Endodermal cell (in vitro differentiated cells): Measurements from ENCODE around the gene GTF3C2. TPM values are rescaled to one million over a fixed set of nuclear protein-coding genes. Genes with fewer than 3 reads are reported as not detected.
A peak's percentile ranks its signal among the peaks of the same experiment; 100 is the strongest.

Experiments used
- DNase-seq: peaks from one replicate; pipeline ENCODE4 v3.0.0-alpha.2; 2017
- H3K27ac ChIP-seq: 2 replicates; pipeline ENCODE4 v1.5.1; 2013; ENCODE audit warnings: mild to moderate bottlenecking, low read depth, low read length, moderate library complexity
- H3K27me3 ChIP-seq: 2 replicates; pipeline ENCODE4 v1.6.1; 2013; ENCODE audit warnings: mild to moderate bottlenecking, low read length, moderate library complexity; ENCODE audit not compliant: insufficient read depth, control insufficient read depth, poor library complexity, severe bottlenecking
- H3K36me3 ChIP-seq: 2 replicates; pipeline ENCODE4 v1.7.0; 2013; ENCODE audit warnings: mild to moderate bottlenecking, low read length, moderate library complexity; ENCODE audit not compliant: control insufficient read depth, insufficient read depth
- H3K4me1 ChIP-seq: one replicate; pipeline ENCODE4 v1.7.0; 2013; ENCODE audit warnings: low read length; ENCODE audit not compliant: control insufficient read depth, insufficient read depth
- H3K4me3 ChIP-seq: 2 replicates; pipeline ENCODE4 v1.5.1; 2013; ENCODE audit warnings: mild to moderate bottlenecking, low read length, moderate library complexity
- H3K9ac ChIP-seq: 2 replicates; pipeline ENCODE4 v1.6.1; 2013; ENCODE audit warnings: mild to moderate bottlenecking, low read length, moderate library complexity; ENCODE audit not compliant: poor library complexity, severe bottlenecking; ENCODE audit errors: extremely low read depth
- H3K9me3 ChIP-seq: 2 replicates; pipeline ENCODE4 v1.6.1; 2013; ENCODE audit warnings: mild to moderate bottlenecking, low read length, moderate library complexity; ENCODE audit not compliant: control insufficient read depth
- H3K27ac Mint-ChIP-seq: 2 replicates; pipeline ENCODE4 v1.8.0; 2020; ENCODE audit warnings: mixed read lengths
- H3K27me3 Mint-ChIP-seq: 2 replicates; pipeline ENCODE4 v1.8.0; 2021; ENCODE audit warnings: mild to moderate bottlenecking, mixed read lengths; ENCODE audit not compliant: insufficient read depth
- H3K36me3 Mint-ChIP-seq: 2 replicates; pipeline ENCODE4 v1.8.0; 2020; ENCODE audit warnings: low read depth, mixed read lengths
- H3K4me1 Mint-ChIP-seq: 2 replicates; pipeline ENCODE4 v1.8.0; 2020; ENCODE audit warnings: mixed read lengths
- H3K4me3 Mint-ChIP-seq: 2 replicates; pipeline ENCODE4 v1.8.0; 2020; ENCODE audit warnings: mild to moderate bottlenecking, moderate library complexity, mixed read lengths
- H3K9me3 Mint-ChIP-seq: 2 replicates; pipeline ENCODE4 v1.8.0; 2020; ENCODE audit warnings: mild to moderate bottlenecking, mixed read lengths
- CTCF ChIP-seq: fragments of 200-600 bp; sonication (generic); conservative IDR thresholded peaks from 2 replicates; pipeline ENCODE4 v1.5.0; 2021; ENCODE audit warnings: antibody characterized with exemption, mild to moderate bottlenecking
- WGBS, 2 experiments: methylation state at CpG; one replicate each; pipeline versions ENCODE4 v1.1.5 to v1.1.7; 2013; ENCODE audit warnings: missing lambda C conversion rate in 2 of 2, mixed read lengths in 1 of 2; ENCODE audit not compliant: insufficient coverage in 1 of 2, insufficient read length in 1 of 2; 5-methylcytosine and 5-hydroxymethylcytosine counted together
- total RNA-seq, 2 donors: library from RNA; stranded (reverse); fragmentation: NEBNext Ultra II Directional in 1 of 2; extraction: Animal tissue kit (Norgen Biotek cat#: 25700) in 1 of 2; gene quantifications; 2 replicates in 1 of 2; 3 replicates in 1 of 2; pipeline ENCODE4 v1.2.1, GENCODE V29; 2021

Gene GTF3C2
- total RNA-seq, 2 donors from 2014 or later: 105 to 120 TPM

DNA sequence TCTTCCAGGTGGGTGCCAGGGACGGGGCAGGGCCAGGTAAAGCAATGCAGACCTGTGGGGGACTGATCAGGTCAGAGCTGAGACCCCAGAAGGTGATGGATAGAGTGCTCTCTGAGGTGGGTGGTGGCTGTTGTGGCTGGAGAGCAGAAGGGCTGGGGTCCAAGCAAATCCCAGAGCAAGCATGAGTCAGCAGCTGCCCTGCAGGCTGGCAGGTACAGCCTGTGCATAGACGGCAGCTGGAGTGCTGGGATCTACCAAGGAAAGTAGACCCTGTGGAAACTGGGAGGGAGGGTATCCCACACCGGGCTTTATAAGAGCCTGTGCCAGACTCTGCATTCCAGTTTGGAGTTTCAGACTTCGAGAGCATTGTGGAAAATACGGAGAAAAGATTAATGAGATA lies 73.7 kb downstream of the GTF3C2 start:
- no peak for TF ChIP-seq CTCF
- H3K9ac ChIP-seq: no peak overlapping the region

GRCh38 chr2:27281855-27282559 lies 74.6 kb downstream of the GTF3C2 start, which contains the start of gene TRIM54:
TRIM54 (plus strand) TSS chr2:27282429; CDS start chr2:27282732, 303 bp downstream.
- DNase-seq: peak; percentile 70
- Histone ChIP-seq H3K4me3 (no peak within 1 kb of the TSS), H3K4me1 (peaks cover 16% of the 10 kb centered on the region), H3K9ac (no peak within 1 kb of the TSS), H3K9me3 (no peaks in the 10 kb centered on the region), H3K27ac (no peak within 1 kb of the TSS), H3K27me3 (no peaks in the 10 kb centered on the region), H3K36me3 (no peaks in the 10 kb centered on the region)
- peaks cover 15% of the 10 kb centered on the region for H3K27me3 Mint-ChIP-seq
- WGBS, 2 experiments: 54 to 73% methylated on average over 3 to 5 of the region's 5 CpGs
- no peak for TF ChIP-seq CTCF
- peak within 1 kb of the TSS; percentile 38 for H3K4me3 Mint-ChIP-seq
- peak within 1 kb of the TSS; percentile 90 for H3K27ac Mint-ChIP-seq
- no peaks in the 10 kb centered on the region for H3K9me3 Mint-ChIP-seq
- H3K4me1 Mint-ChIP-seq: peaks cover 19% of the 10 kb centered on the region
- no peaks in the 10 kb centered on the region for H3K36me3 Mint-ChIP-seq

More for the DNA sequence above, 73.7 kb downstream of the GTF3C2 start:
- no peaks in the 10 kb centered on the region for H3K36me3 Mint-ChIP-seq
- H3K9me3 Mint-ChIP-seq: no peaks in the 10 kb centered on the region
- H3K4me3 Mint-ChIP-seq: peak overlapping the region; percentile 38
- no peaks in the 10 kb centered on the region for H3K9me3 ChIP-seq
- H3K27me3 ChIP-seq: no peaks in the 10 kb centered on the region
- H3K4me3 ChIP-seq: no peak overlapping the region
- no peaks in the 10 kb centered on the region for H3K36me3 ChIP-seq
- H3K27ac Mint-ChIP-seq: peak overlapping the region; percentile 90
- 52 to 60% methylated on average over 5 of the region's 5 CpGs for WGBS, 2 experiments
- H3K4me1 Mint-ChIP-seq: peaks cover 19% of the 10 kb centered on the region
- no peak overlapping the region for H3K27ac ChIP-seq
- H3K27me3 Mint-ChIP-seq: peaks cover 10% of the 10 kb centered on the region
- peak; percentile 77 for DNase-seq
- H3K4me1 ChIP-seq: peaks cover 16% of the 10 kb centered on the region

- no peaks in the 10 kb centered on the region for H3K9me3 Mint-ChIP-seq
- H3K4me1 Mint-ChIP-seq: peaks cover 23% of the 10 kb centered on the region
- H3K27ac Mint-ChIP-seq: no peak overlapping the region
- H3K36me3 ChIP-seq: no peaks in the 10 kb centered on the region
- no peak overlapping the region for H3K4me3 Mint-ChIP-seq
- H3K9ac ChIP-seq: no peak overlapping the region
- peaks cover 18% of the 10 kb centered on the region for H3K27me3 Mint-ChIP-seq
- no peaks in the 10 kb centered on the region for H3K36me3 Mint-ChIP-seq
- peaks cover 18% of the 10 kb centered on the region for H3K4me1 ChIP-seq
- no peak overlapping the region for H3K27ac ChIP-seq
- 95 to 100% methylated on average over 2 to 3 of the region's 3 CpGs for WGBS, 2 experiments
- DNase-seq: no peak
- no peak for TF ChIP-seq CTCF
- H3K4me3 ChIP-seq: no peak overlapping the region
- H3K9me3 ChIP-seq: no peaks in the 10 kb centered on the region
- H3K27me3 ChIP-seq: no peaks in the 10 kb centered on the region
These were observed 75.1 kb downstream of the GTF3C2 start for GRCh38 chr2:27281442-27281841.
